Ovary (tissue), 3 donors: ENCODE results near the gene RASIP1.

ENCODE experiments used
- CTCF ChIP-seq, 3 donors: fragments of 450-650 bp in 2 of 3; fragments of 200-600 bp in 1 of 3; IDR thresholded peaks; one replicate each; pipeline versions ENCODE4 v1.5.1 to v1.8.0; 2016 to 2022; ENCODE audit warnings: antibody characterized with exemption in 3 of 3, mild to moderate bottlenecking in 1 of 3
- EP300 ChIP-seq: sonication (generic); formaldehyde crosslinking; IDR thresholded peaks from one replicate; pipeline ENCODE4 v1.6.1; 2017; ENCODE audit warnings: antibody characterized with exemption
- POLR2A ChIP-seq: fragments of 450-650 bp; IDR thresholded peaks from one replicate; pipeline ENCODE4 v1.6.1; 2017; ENCODE audit warnings: antibody characterized with exemption, mild to moderate bottlenecking, moderate library complexity
- donor health status: DM: no; HTN: no; CAD: no.

GRCh38 chr19:48703316-48703715, 37.1 kb downstream of the RASIP1 start:
- TF ChIP-seq CTCF (IDR thresholded peaks at IDR 0.05) = no peak
- no peak for TF ChIP-seq POLR2A
- no peak for TF ChIP-seq EP300
